ENCODE data around the gene BIRC6. TPM values are rescaled to one million over a fixed set of nuclear protein-coding genes. Genes with fewer than 3 reads are reported as not detected.
"Not testable (repeated sequence)": the region's sequence is repeated elsewhere in the genome, so short reads cannot be mapped to it uniquely, and the experiment has no call there.

BIRC6 gene
- total RNA-seq, 1 donor from 2014 or later: 112 TPM

DNA sequence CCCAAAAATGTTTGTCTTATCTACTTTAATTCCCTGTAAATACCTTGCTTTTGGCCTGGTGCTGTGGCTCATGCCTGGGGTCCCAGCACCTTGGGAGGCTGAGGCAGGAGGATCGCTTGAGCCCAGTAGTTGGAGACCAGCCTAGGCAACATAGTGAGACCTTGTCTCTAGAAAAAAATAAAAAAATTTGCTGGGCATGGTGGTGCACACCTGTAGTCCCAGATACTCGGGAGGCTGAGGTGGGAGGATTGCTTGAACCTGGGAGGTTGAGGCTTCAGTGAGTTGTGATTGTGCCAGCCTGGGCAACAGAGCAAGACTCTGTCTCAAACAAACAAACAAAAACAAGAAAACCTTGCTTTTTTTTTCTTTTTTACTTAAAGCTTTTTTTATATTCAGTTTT lies 6.2 kb downstream of the BIRC6 start:
- H3K4me3 Mint-ChIP-seq; intact Hi-C loops (cut with micrococcal nuclease); H3K27ac Mint-ChIP-seq; H3K9me3 Mint-ChIP-seq; H3K27me3 Mint-ChIP-seq (ENCODE audit: insufficient read depth); DNase-seq (ENCODE audit: low spot score): not testable (repeated sequence)
- Mint-ChIP-seq H3K4me1 (ENCODE audit: low read depth) (peaks cover 51% of the 10 kb centered on the region), H3K36me3 (ENCODE audit: low read depth) (peaks cover 26% of the 10 kb centered on the region)

DNA sequence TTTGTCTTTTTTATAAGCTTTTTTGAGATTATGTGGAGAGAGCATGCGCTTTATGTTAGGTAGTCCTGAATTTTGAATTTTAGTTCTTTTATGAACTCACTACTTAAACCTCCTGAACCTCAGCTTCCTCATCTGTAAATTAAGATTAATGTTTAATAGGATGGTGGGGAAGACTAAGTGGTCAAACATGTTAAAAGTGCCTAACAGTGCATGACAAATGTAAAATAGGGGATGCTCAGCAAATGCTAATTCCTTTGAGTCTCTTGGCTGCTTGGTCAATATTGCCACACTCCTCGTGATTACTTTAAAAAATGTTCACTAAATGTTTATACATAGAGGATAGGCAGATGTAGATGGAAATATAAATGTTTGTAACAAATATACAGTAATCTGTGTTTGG lies 6.8 kb downstream of the BIRC6 start:
- Mint-ChIP-seq H3K27ac (no peak overlapping the region), H3K27me3 (ENCODE audit: insufficient read depth) (no peaks in the 10 kb centered on the region), H3K4me1 (ENCODE audit: low read depth) (peaks cover 45% of the 10 kb centered on the region), H3K9me3 (no peaks in the 10 kb centered on the region), H3K4me3 (no peak overlapping the region), H3K36me3 (ENCODE audit: low read depth) (peaks cover 20% of the 10 kb centered on the region)
- intact Hi-C loops (cut with micrococcal nuclease): no loop called here
- no peak for DNase-seq (ENCODE audit: low spot score)

DNA sequence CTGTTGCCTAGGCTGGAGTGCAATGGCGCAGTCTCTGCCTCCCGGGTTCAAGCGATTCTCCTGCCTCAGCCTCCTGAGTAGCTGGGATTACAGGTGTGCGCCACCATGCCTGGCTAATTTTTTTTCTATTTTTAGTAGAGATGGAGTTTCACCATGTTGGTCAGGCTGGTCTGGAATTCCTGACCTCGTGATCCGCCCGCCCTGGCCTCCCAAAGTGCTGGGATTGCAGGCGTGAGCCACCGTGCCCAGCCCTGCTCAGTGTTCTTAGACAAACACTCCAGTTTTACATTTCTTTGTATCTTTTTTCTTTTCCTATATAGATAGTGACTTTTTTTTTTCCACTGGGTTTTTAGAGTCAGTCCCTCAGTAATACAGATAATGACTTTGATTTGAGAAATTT lies 7.5 kb downstream of the BIRC6 start:
- H3K27me3 Mint-ChIP-seq (ENCODE audit: insufficient read depth); DNase-seq (ENCODE audit: low spot score); intact Hi-C loops (cut with micrococcal nuclease); H3K27ac Mint-ChIP-seq; H3K9me3 Mint-ChIP-seq; H3K4me3 Mint-ChIP-seq: not testable (repeated sequence)
- peaks cover 38% of the 10 kb centered on the region for H3K4me1 Mint-ChIP-seq (ENCODE audit: low read depth)
- peaks cover 15% of the 10 kb centered on the region for H3K36me3 Mint-ChIP-seq (ENCODE audit: low read depth)

DNA sequence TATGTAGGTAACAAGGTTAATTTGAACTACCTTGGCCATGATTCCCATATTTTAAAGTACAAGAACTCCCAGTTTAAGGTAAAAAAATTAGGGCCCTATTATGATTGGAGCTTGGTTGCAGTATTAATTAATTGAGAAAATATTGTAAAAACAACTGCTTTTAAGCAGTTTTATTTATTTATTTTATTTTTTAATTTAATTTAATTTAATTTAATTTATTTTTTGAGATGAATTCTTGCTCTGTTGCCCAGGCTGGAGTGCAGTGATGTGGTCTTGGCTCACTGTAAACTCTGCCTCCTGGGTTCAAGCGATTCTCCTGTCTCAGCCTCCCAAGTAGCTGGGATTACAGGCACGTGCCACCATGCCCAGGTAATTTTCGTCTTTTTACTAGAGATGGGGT lies 8.9 kb downstream of the BIRC6 start:
- Mint-ChIP-seq H3K4me1 (ENCODE audit: low read depth) (peaks cover 25% of the 10 kb centered on the region), H3K36me3 (ENCODE audit: low read depth) (peaks cover 14% of the 10 kb centered on the region)
- H3K27me3 Mint-ChIP-seq (ENCODE audit: insufficient read depth); DNase-seq (ENCODE audit: low spot score); H3K4me3 Mint-ChIP-seq; H3K27ac Mint-ChIP-seq; intact Hi-C loops (cut with micrococcal nuclease); H3K9me3 Mint-ChIP-seq: not testable (repeated sequence)

DNA sequence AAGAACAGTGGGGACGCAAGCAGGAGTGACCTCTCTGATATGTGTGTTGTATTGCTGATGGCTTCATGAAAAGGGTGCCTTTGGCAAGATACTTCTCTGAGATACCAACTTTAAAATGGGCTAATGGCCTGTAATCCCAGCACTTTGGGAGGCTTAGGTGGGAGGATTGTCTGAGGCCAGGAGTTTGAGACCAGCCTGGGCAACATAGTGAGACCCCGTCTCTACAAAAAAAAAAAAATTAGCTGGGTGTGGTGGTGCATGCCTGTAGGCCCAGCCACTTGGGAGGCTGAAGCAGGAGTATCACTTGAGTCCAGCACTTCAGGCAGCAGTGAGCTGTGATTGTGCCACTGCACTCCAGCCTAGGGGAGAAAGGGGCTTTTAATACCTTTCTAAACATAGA lies 9.8 kb downstream of the BIRC6 start:
- Mint-ChIP-seq H3K27me3 (ENCODE audit: insufficient read depth) (no peaks in the 10 kb centered on the region), H3K36me3 (ENCODE audit: low read depth) (peaks cover 9% of the 10 kb centered on the region), H3K4me3 (no peak overlapping the region), H3K9me3 (no peaks in the 10 kb centered on the region), H3K4me1 (ENCODE audit: low read depth) (peaks cover 21% of the 10 kb centered on the region), H3K27ac (no peak overlapping the region)
- intact Hi-C loops (cut with micrococcal nuclease): no loop called here
- DNase-seq (ENCODE audit: low spot score): no peak

DNA sequence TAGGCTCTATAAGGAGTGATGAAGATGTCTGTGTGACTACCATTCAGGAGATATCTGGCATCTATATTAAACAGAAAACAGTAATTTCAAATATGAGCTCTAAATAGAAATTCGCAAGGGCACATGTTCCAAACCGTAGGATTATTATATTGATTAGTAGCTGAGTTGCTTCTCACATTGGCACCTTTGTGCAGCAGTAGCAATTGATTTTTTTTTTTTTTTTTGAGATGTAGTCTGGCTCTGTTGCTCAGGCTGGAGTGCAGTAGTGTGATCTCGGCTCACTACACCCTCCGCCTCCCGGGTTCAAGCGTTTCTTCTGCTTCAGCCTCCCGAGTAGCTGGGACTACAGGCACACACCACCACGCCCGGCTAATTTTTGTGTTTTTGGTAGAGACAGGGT lies 12.4 kb downstream of the BIRC6 start:
- Mint-ChIP-seq H3K36me3 (ENCODE audit: low read depth) (peaks cover 3% of the 10 kb centered on the region), H3K9me3 (no peaks in the 10 kb centered on the region), H3K27ac (no peak overlapping the region), H3K4me3 (no peak overlapping the region), H3K27me3 (ENCODE audit: insufficient read depth) (no peaks in the 10 kb centered on the region), H3K4me1 (ENCODE audit: low read depth) (peaks cover 17% of the 10 kb centered on the region)
- intact Hi-C loops (cut with micrococcal nuclease): no loop called here
- no peak for DNase-seq (ENCODE audit: low spot score)

DNA sequence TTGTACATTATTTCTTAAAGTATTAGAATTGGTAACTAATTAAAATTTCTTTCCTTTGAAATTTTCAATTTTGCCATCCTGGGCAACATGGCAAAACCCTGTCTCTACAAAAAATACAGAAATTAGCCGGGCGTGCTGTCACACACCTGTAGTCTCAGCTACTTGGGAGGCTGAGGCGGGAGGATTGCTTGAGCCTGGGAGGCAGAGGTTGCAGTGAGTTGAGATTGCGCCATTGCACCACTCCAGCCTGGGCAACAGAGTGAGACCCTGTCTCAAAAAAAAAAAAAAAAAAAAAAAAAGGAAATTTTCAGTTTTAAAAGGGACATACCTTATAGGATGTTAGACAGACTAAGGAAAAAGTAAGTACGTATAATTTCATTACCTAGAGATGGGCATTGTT lies 14.1 kb downstream of the BIRC6 start:
- H3K27me3 Mint-ChIP-seq (ENCODE audit: insufficient read depth); intact Hi-C loops (cut with micrococcal nuclease); H3K27ac Mint-ChIP-seq; H3K9me3 Mint-ChIP-seq; H3K4me3 Mint-ChIP-seq; H3K36me3 Mint-ChIP-seq (ENCODE audit: low read depth); DNase-seq (ENCODE audit: low spot score): not testable (repeated sequence)
- peaks cover 20% of the 10 kb centered on the region for H3K4me1 Mint-ChIP-seq (ENCODE audit: low read depth)

DNA sequence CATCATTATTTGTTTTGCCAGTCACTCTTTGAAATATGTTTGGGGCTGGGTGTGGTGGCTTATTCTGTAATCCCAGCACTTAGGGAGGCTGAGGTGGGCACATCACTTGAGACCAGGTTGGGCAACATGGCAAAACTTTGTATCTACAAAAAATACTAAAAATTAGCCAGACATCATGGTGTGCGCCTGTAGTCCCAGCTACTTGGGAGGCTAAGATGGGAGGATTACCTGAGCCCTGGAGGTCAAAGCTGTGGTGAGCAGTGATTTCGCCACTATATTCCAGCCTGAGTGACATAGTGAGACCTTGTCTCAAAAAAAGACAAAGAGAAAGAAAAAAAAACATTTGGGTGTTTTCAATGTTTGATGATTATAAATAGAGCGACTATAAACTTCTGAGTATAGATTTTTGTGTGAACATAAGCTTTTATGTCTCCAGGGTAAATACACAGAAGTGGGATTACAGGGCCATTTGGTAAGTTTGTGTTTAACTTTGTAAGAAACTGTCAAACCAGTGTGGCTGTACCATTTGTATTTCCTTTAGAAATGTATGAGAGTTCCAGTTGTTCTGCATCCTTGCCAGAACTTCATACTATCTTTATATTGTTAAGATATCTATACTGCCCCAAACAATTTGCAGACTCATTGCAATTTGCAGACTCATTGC lies 15.8 kb downstream of the BIRC6 start:
- H3K4me3 Mint-ChIP-seq: no peak overlapping the region
- H3K27me3 Mint-ChIP-seq (ENCODE audit: insufficient read depth): no peaks in the 10 kb centered on the region
- H3K36me3 Mint-ChIP-seq (ENCODE audit: low read depth): no peaks in the 10 kb centered on the region
- intact Hi-C loops (cut with micrococcal nuclease): no loop called here
- no peak for DNase-seq (ENCODE audit: low spot score)
- H3K4me1 Mint-ChIP-seq (ENCODE audit: low read depth): peaks cover 22% of the 10 kb centered on the region
- H3K27ac Mint-ChIP-seq: no peak overlapping the region
- no peaks in the 10 kb centered on the region for H3K9me3 Mint-ChIP-seq

DNA sequence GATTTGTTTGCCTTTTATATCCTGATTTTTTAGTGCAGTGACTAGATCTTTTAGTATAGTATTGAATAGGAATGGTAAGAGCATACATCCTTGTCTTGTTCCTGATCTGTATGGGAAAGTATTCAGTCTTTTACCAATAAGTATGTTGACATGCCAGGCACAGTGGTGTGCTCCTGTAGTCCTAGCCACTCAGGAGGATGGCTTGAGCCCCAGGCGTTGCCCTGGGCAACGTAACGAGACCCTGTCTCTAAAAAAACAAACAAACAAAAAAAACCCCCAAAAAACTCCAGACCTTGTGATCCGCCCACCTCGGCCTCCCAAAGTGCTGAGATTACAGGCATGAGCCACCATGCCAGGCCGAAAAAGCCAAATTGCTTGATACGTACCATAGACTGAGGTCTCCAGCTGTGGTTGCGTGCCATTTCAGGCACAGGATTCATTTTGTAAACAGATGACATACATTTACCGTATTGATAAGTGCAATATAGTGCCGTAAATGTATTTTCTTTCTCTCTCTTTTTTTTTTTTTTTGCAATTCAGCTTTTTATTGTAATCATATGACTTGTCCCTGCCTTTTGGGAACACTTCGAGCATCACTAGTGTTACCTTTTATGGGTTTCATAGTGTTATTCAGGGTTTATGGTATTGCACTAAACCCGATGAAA lies 18.5 kb downstream of the BIRC6 start:
- Mint-ChIP-seq H3K4me3 (no peak overlapping the region), H3K27me3 (ENCODE audit: insufficient read depth) (no peaks in the 10 kb centered on the region), H3K4me1 (ENCODE audit: low read depth) (peaks cover 23% of the 10 kb centered on the region), H3K9me3 (no peaks in the 10 kb centered on the region), H3K36me3 (ENCODE audit: low read depth) (no peaks in the 10 kb centered on the region), H3K27ac (no peak overlapping the region)
- intact Hi-C loops (cut with micrococcal nuclease): no loop called here
- no peak for DNase-seq (ENCODE audit: low spot score)

DNA sequence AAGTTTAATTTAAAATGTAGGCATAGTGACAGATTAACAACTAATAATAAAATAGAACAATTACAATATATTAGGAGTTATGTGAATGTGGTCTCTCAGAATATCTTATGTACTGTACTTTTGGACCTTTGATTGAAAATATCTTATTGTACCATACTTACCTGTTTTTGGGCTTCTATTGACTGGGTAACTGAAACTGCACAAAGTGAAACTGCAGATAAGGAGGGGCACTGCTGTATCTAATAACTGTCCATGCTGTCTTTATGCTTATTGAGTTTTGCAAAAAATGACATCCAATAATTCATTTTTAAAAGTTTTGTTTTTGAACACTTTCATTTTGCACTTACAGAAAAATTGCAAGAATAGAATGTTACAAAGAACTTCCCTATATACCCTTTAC lies 19.9 kb downstream of the BIRC6 start:
- no peaks in the 10 kb centered on the region for H3K9me3 Mint-ChIP-seq
- peaks cover 4% of the 10 kb centered on the region for H3K36me3 Mint-ChIP-seq (ENCODE audit: low read depth)
- no peak overlapping the region for H3K4me3 Mint-ChIP-seq
- no peak for DNase-seq (ENCODE audit: low spot score)
- no peaks in the 10 kb centered on the region for H3K27me3 Mint-ChIP-seq (ENCODE audit: insufficient read depth)
- no peak overlapping the region for H3K27ac Mint-ChIP-seq
- H3K4me1 Mint-ChIP-seq (ENCODE audit: low read depth): peaks cover 23% of the 10 kb centered on the region
- intact Hi-C loops (cut with micrococcal nuclease): no loop called here

DNA sequence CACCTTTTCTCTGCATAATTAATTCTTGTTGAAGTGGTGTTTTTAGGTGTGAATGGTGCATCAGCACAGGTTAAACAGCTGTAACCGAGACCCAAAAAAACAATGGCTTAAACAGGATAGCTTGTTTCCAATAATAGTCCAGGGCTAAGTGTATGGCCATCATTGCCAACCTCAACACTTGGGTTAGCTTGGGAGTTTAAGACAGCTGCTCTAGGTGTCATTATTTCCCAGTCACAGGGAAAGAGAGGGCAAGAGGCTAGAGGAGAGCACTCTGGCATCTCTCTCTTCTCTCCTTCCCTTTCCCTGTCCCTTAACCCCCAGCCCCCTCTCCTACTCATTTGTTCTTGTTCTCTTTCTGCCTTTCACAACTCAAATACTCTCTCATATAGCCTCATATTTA lies 21.1 kb downstream of the BIRC6 start:
- Mint-ChIP-seq H3K27me3 (ENCODE audit: insufficient read depth) (no peaks in the 10 kb centered on the region), H3K4me3 (no peak overlapping the region), H3K4me1 (ENCODE audit: low read depth) (peaks cover 28% of the 10 kb centered on the region), H3K9me3 (no peaks in the 10 kb centered on the region), H3K27ac (no peak overlapping the region), H3K36me3 (ENCODE audit: low read depth) (peaks cover 10% of the 10 kb centered on the region)
- intact Hi-C loops (cut with micrococcal nuclease): no loop called here
- no peak for DNase-seq (ENCODE audit: low spot score)

DNA sequence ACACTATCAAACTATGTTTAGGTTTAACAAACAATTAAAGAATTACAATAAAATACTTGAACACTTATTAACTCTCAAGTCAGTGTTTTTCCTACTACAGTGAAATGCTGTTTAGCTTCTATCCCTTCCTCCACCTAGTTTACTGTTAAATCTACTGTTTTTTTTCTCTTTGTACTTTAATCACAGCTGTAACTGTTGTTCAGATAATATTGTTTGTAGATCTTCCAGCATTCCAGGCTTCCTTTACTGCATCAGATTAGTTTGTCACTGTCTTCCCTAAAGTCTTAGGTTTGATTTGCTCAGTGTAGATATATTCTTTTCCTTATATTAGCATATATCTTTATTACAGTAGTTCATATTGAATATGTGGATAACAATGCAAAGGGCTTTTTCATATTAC lies 22.5 kb downstream of the BIRC6 start:
- Mint-ChIP-seq H3K9me3 (no peaks in the 10 kb centered on the region), H3K27ac (no peak overlapping the region), H3K27me3 (ENCODE audit: insufficient read depth) (no peaks in the 10 kb centered on the region), H3K4me1 (ENCODE audit: low read depth) (peaks cover 20% of the 10 kb centered on the region), H3K36me3 (ENCODE audit: low read depth) (peaks cover 17% of the 10 kb centered on the region), H3K4me3 (no peak overlapping the region)
- intact Hi-C loops (cut with micrococcal nuclease): no loop called here
- DNase-seq (ENCODE audit: low spot score): no peak

DNA sequence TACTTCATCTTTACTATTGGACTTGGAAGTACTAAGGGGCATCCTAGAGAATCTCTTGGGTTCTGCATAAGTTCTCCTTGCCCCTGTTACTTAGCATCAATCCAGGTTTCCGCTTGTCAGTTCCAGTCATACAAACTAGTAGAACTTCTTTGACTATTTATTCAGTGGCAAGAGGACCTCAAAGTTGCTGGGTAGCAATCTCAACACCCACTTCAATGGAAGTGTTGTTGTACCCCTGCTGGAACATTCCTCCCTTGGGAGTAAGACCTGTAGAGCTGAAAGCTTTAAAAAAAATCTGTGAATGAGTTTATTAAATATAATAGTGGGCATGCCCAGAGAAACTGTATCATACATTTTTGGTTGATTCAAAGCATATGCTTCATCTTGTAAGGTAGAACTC lies 27.0 kb downstream of the BIRC6 start:
- Mint-ChIP-seq H3K27ac (no peak overlapping the region), H3K27me3 (ENCODE audit: insufficient read depth) (no peaks in the 10 kb centered on the region), H3K4me3 (no peak overlapping the region), H3K4me1 (ENCODE audit: low read depth) (peaks cover 5% of the 10 kb centered on the region), H3K9me3 (no peaks in the 10 kb centered on the region), H3K36me3 (ENCODE audit: low read depth) (peaks cover 29% of the 10 kb centered on the region)
- no peak for DNase-seq (ENCODE audit: low spot score)
- intact Hi-C loops (cut with micrococcal nuclease): no loop called here

DNA sequence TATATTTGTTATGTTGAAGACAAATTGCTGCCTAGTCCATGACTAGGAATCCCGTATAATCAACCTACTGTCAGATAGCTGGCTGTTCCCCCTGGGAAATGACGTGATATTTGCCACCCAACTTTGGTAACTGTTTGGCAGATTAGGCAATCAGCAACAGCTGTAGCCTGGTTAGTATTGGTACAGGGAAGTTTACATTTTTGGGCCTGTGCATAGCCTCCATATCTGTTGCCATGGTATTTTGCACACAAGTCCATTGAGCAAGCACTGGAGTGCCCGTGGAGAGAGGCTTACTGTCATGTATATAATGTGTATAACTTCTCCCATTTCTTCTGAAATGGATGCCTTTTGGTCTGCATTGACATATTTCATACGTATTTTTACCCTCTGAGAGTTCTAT lies 27.7 kb downstream of the BIRC6 start:
- Mint-ChIP-seq H3K36me3 (ENCODE audit: low read depth) (peaks cover 29% of the 10 kb centered on the region), H3K9me3 (no peaks in the 10 kb centered on the region), H3K4me3 (no peak overlapping the region), H3K27me3 (ENCODE audit: insufficient read depth) (no peaks in the 10 kb centered on the region), H3K4me1 (ENCODE audit: low read depth) (peaks cover 5% of the 10 kb centered on the region), H3K27ac (no peak overlapping the region)
- DNase-seq (ENCODE audit: low spot score): no peak
- intact Hi-C loops (cut with micrococcal nuclease): no loop called here
